ENCODE data around the gene KCNAB1.

DNA sequence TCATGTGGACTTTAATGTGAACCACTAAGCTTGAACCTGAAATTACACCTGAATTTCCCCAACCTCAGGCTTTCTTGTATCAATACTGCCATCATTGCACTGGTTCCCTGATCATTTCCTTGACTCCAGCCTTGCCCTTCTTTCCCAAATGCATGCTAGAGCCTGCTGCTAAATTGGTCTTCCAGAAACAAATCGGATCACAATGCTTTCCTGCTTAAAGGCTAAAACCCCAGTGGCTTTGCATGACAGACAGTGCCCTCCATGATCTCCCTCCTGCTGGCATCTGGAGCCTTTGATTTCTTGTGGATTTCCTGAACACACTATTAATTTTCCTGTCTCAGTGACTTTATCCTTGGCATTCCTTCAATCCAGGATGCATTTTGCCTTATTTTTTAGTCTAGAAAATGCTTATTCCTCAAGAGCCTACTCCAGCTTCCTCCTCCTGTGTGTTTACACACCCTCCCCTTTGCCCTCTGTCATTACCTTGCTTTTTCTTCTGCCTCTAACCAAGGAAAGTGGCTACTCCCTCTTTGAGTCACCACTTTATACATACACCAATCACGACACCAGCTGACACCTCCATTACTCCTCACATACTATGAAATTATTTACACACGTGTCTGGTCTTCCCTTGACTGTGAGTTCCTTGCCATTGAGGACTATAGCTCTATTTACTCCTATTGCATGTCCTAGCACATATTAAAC is 214.6 kb downstream of the KCNAB1 start:
- TF ChIP-seq OSR1 (CRISPR knock-in tag; IDR thresholded peaks at IDR 0.05) (no peak), RARB (CRISPR knock-in tag; IDR thresholded peaks at IDR 0.05) (no peak), ZNF70 (CRISPR knock-in tag; IDR thresholded peaks at IDR 0.05) (no peak)
- TF ChIP-seq, protein P1, sequence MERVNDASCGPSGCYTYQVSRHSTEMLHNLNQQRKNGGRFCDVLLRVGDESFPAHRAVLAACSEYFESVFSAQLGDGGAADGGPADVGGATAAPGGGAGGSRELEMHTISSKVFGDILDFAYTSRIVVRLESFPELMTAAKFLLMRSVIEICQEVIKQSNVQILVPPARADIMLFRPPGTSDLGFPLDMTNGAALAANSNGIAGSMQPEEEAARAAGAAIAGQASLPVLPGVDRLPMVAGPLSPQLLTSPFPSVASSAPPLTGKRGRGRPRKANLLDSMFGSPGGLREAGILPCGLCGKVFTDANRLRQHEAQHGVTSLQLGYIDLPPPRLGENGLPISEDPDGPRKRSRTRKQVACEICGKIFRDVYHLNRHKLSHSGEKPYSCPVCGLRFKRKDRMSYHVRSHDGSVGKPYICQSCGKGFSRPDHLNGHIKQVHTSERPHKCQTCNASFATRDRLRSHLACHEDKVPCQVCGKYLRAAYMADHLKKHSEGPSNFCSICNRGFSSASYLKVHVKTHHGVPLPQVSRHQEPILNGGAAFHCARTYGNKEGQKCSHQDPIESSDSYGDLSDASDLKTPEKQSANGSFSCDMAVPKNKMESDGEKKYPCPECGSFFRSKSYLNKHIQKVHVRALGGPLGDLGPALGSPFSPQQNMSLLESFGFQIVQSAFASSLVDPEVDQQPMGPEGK (CRISPR knock-in tag; IDR thresholded peaks at IDR 0.05; ENCODE audit: borderline replicate concordance): no peak
